ENCODE data around the gene MICB. TPM values are rescaled to one million over a fixed set of nuclear protein-coding genes. Genes with fewer than 3 reads are reported as not detected.
"Not testable (repeated sequence)": the region's sequence is repeated elsewhere in the genome, so short reads cannot be mapped to it uniquely, and the experiment has no call there.

MICB gene
- total RNA-seq, result 10 to 100 TPM; 21.4 to 22.6 TPM

- Mint-ChIP-seq H3K36me3 (ENCODE audit: low read depth) (peaks cover 3% of the 10 kb centered on the region), H3K9me3 (no peaks in the 10 kb centered on the region), H3K27me3 (ENCODE audit: low read depth) (no peaks in the 10 kb centered on the region), H3K4me1 (ENCODE audit: low read depth) (peaks cover 58% of the 10 kb centered on the region), H3K27ac (peak within 1 kb of the TSS; percentile 74), H3K4me3 (peak within 1 kb of the TSS; percentile 78)
- CTCF ChIA-PET, result interaction anchor here (1.2 to 6.1 kb wide), 4 partner anchors 41 to 125 kb away, joined by 3 to 48 read pairs (median 5); no protein-coding TSS in a partner anchor
- intact Hi-C loops (cut with micrococcal nuclease), result loop anchor here (1.0 to 10.0 kb wide), 6 partner anchors 36 to 697 kb away; partner anchors contain the start of genes BAG6, DDX39B, GPSM3 and PBX2
- peak; percentile 91 for DNase-seq
Observed at GRCh38 chr6:31497531-31498476, at the start of gene MICB. Gene MICB (plus strand): TSS chr6:31498145. CDS start chr6:31498194, 49 bp downstream.

GRCh38 chr6:31450751-31451150 lies 47.2 kb upstream of the MICB start:
- Mint-ChIP-seq H3K27ac (no peak overlapping the region), H3K4me3 (no peak overlapping the region), H3K36me3 (ENCODE audit: low read depth) (no peaks in the 10 kb centered on the region), H3K4me1 (ENCODE audit: low read depth) (peaks cover 3% of the 10 kb centered on the region), H3K9me3 (peaks cover 6% of the 10 kb centered on the region), H3K27me3 (ENCODE audit: low read depth) (peaks cover 5% of the 10 kb centered on the region)
- intact Hi-C loops (cut with micrococcal nuclease), result no loop called here
- CTCF ChIA-PET, result no interaction called here
- no peak for DNase-seq

GRCh38 chr6:31452859-31453258 lies 45.1 kb upstream of the MICB start:
- Mint-ChIP-seq H3K36me3 (ENCODE audit: low read depth) (no peaks in the 10 kb centered on the region), H3K27ac (no peak overlapping the region), H3K4me3 (no peak overlapping the region), H3K9me3 (peaks cover 6% of the 10 kb centered on the region), H3K27me3 (ENCODE audit: low read depth) (peaks cover 5% of the 10 kb centered on the region), H3K4me1 (ENCODE audit: low read depth) (peaks cover 3% of the 10 kb centered on the region)
- DNase-seq, result no peak
- CTCF ChIA-PET, result interaction anchor here (0.7 kb wide), 1 partner anchor 11 kb away, joined by 3 read pairs; no protein-coding TSS in a partner anchor
- intact Hi-C loops (cut with micrococcal nuclease), result no loop called here

GRCh38 chr6:31453259-31453658 lies 44.7 kb upstream of the MICB start:
- H3K27me3 Mint-ChIP-seq (ENCODE audit: low read depth), result peaks cover 5% of the 10 kb centered on the region
- DNase-seq, result no peak
- peaks cover 6% of the 10 kb centered on the region for H3K9me3 Mint-ChIP-seq
- no peaks in the 10 kb centered on the region for H3K36me3 Mint-ChIP-seq (ENCODE audit: low read depth)
- CTCF ChIA-PET, result no interaction called here
- intact Hi-C loops (cut with micrococcal nuclease), result no loop called here
- no peak overlapping the region for H3K27ac Mint-ChIP-seq
- H3K4me1 Mint-ChIP-seq (ENCODE audit: low read depth), result peaks cover 3% of the 10 kb centered on the region
- no peak overlapping the region for H3K4me3 Mint-ChIP-seq

- DNase-seq; H3K27ac Mint-ChIP-seq; CTCF ChIA-PET; H3K27me3 Mint-ChIP-seq (ENCODE audit: low read depth); H3K9me3 Mint-ChIP-seq; H3K4me3 Mint-ChIP-seq: not testable (repeated sequence)
- intact Hi-C loops (cut with micrococcal nuclease), result loop anchor here (5.0 kb wide), 2 partner anchors 37 to 258 kb away; partner anchors contain the start of gene MICB
- Mint-ChIP-seq H3K36me3 (ENCODE audit: low read depth) (peaks cover 19% of the 10 kb centered on the region), H3K4me1 (ENCODE audit: low read depth) (peaks cover 25% of the 10 kb centered on the region)
Observed at GRCh38 chr6:31459864-31460263, 38.1 kb upstream of the MICB start.

- intact Hi-C loops (cut with micrococcal nuclease), result loop anchor here (5.0 kb wide), 2 partner anchors 37 to 258 kb away; partner anchors contain the start of gene MICB
- CTCF ChIA-PET, result no interaction called here
- H3K4me3 Mint-ChIP-seq, result no peak overlapping the region
- H3K27me3 Mint-ChIP-seq (ENCODE audit: low read depth), result no peaks in the 10 kb centered on the region
- peaks cover 26% of the 10 kb centered on the region for H3K36me3 Mint-ChIP-seq (ENCODE audit: low read depth)
- H3K27ac Mint-ChIP-seq, result no peak overlapping the region
- H3K9me3 Mint-ChIP-seq, result no peaks in the 10 kb centered on the region
- DNase-seq, result no peak
- H3K4me1 Mint-ChIP-seq (ENCODE audit: low read depth), result peaks cover 31% of the 10 kb centered on the region
Observed at GRCh38 chr6:31460361-31461025, 37.5 kb upstream of the MICB start.

- peaks cover 32% of the 10 kb centered on the region for H3K36me3 Mint-ChIP-seq (ENCODE audit: low read depth)
- CTCF ChIA-PET, result interaction anchor here (0.6 to 1.2 kb wide), 6 partner anchors 20 to 328 kb away, joined by 3 to 6 read pairs (median 4); partner anchors contain the start of genes ATP6V1G2 and NFKBIL1
- peaks cover 49% of the 10 kb centered on the region for H3K4me1 Mint-ChIP-seq (ENCODE audit: low read depth)
- intact Hi-C loops (cut with micrococcal nuclease), result loop anchor here (5.0 kb wide), 2 partner anchors 35 to 260 kb away; partner anchors contain the start of gene MICB
- H3K27ac Mint-ChIP-seq, result peak overlapping the region; percentile 98
- H3K9me3 Mint-ChIP-seq, result no peaks in the 10 kb centered on the region
- H3K4me3 Mint-ChIP-seq, result peak overlapping the region; percentile 99
- DNase-seq, result no peak
- no peaks in the 10 kb centered on the region for H3K27me3 Mint-ChIP-seq (ENCODE audit: low read depth)
Observed at GRCh38 chr6:31462026-31462963, 35.6 kb upstream of the MICB start.

- Mint-ChIP-seq H3K36me3 (ENCODE audit: low read depth) (peaks cover 33% of the 10 kb centered on the region), H3K27ac (peak overlapping the region; percentile 98), H3K27me3 (ENCODE audit: low read depth) (no peaks in the 10 kb centered on the region), H3K4me1 (ENCODE audit: low read depth) (peaks cover 58% of the 10 kb centered on the region), H3K4me3 (peak overlapping the region; percentile 99), H3K9me3 (no peaks in the 10 kb centered on the region)
- intact Hi-C loops (cut with micrococcal nuclease), result loop anchor here (5.0 kb wide), 2 partner anchors 34 to 261 kb away; partner anchors contain the start of gene MICB
- CTCF ChIA-PET, result interaction anchor here (0.7 to 1.2 kb wide), 3 partner anchors 21 to 84 kb away, joined by 4 to 6 read pairs (median 5); partner anchors contain the start of genes ATP6V1G2 and NFKBIL1
- peak; percentile 96 for DNase-seq
Observed at GRCh38 chr6:31462964-31463870, 34.7 kb upstream of the MICB start.

GRCh38 chr6:31464252-31465184 lies 33.4 kb upstream of the MICB start:
- H3K36me3 Mint-ChIP-seq (ENCODE audit: low read depth), result peaks cover 35% of the 10 kb centered on the region
- intact Hi-C loops (cut with micrococcal nuclease), result loop anchor here (5.0 kb wide), 2 partner anchors 33 to 262 kb away; partner anchors contain the start of gene MICB
- H3K27ac Mint-ChIP-seq, result peak overlapping the region; percentile 98
- no peaks in the 10 kb centered on the region for H3K9me3 Mint-ChIP-seq
- peak overlapping the region; percentile 99 for H3K4me3 Mint-ChIP-seq
- CTCF ChIA-PET, result no interaction called here
- no peak for DNase-seq
- peaks cover 69% of the 10 kb centered on the region for H3K4me1 Mint-ChIP-seq (ENCODE audit: low read depth)
- H3K27me3 Mint-ChIP-seq (ENCODE audit: low read depth), result no peaks in the 10 kb centered on the region

- intact Hi-C loops (cut with micrococcal nuclease), result no loop called here
- no peaks in the 10 kb centered on the region for H3K27me3 Mint-ChIP-seq (ENCODE audit: low read depth)
- peak overlapping the region; percentile 99 for H3K4me3 Mint-ChIP-seq
- CTCF ChIA-PET, result no interaction called here
- H3K4me1 Mint-ChIP-seq (ENCODE audit: low read depth), result peaks cover 76% of the 10 kb centered on the region
- peak overlapping the region; percentile 98 for H3K27ac Mint-ChIP-seq
- no peaks in the 10 kb centered on the region for H3K9me3 Mint-ChIP-seq
- peaks cover 38% of the 10 kb centered on the region for H3K36me3 Mint-ChIP-seq (ENCODE audit: low read depth)
- no peak for DNase-seq
Observed at GRCh38 chr6:31465185-31465536, 32.8 kb upstream of the MICB start.

Data from activated naive CD4-positive, alpha-beta T cell treated with anti-CD3 and anti-CD28 coated beads for 36 hours (primary cell).